Neural progenitor cell (in vitro differentiated cells): Measurements from ENCODE around the gene UBE2L3.

Experiments
- EZH2 ChIP-seq: fragments of 200-600 bp; sonication (generic); IDR thresholded peaks from 2 replicates; pipeline ENCODE4 v1.6.1; 2017; ENCODE audit warnings: antibody characterized with exemption, mild to moderate bottlenecking, moderate library complexity
- EZH2phosphoT487 ChIP-seq: fragments of 200-600 bp; sonication (generic); IDR thresholded peaks from 2 replicates; pipeline ENCODE4 v1.6.1; 2017; ENCODE audit warnings: antibody characterized with exemption
- TF ChIP-seq, protein P1 (sequence below): fragments of 200-600 bp; sonication (generic); IDR thresholded peaks from 2 replicates; pipeline ENCODE4 v1.5.1; 2017; ENCODE audit warnings: antibody characterized with exemption, mild to moderate bottlenecking

- TF ChIP-seq, protein P1, sequence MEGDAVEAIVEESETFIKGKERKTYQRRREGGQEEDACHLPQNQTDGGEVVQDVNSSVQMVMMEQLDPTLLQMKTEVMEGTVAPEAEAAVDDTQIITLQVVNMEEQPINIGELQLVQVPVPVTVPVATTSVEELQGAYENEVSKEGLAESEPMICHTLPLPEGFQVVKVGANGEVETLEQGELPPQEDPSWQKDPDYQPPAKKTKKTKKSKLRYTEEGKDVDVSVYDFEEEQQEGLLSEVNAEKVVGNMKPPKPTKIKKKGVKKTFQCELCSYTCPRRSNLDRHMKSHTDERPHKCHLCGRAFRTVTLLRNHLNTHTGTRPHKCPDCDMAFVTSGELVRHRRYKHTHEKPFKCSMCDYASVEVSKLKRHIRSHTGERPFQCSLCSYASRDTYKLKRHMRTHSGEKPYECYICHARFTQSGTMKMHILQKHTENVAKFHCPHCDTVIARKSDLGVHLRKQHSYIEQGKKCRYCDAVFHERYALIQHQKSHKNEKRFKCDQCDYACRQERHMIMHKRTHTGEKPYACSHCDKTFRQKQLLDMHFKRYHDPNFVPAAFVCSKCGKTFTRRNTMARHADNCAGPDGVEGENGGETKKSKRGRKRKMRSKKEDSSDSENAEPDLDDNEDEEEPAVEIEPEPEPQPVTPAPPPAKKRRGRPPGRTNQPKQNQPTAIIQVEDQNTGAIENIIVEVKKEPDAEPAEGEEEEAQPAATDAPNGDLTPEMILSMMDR = no peak
- TF ChIP-seq EZH2 (no peak), EZH2phosphoT487 (no peak)
Measured at GRCh38 chr22:21570398-21570797, 2.9 kb downstream of the UBE2L3 start.
